ENCODE data around the gene KCNIP3.

Gene KCNIP3

DNA sequence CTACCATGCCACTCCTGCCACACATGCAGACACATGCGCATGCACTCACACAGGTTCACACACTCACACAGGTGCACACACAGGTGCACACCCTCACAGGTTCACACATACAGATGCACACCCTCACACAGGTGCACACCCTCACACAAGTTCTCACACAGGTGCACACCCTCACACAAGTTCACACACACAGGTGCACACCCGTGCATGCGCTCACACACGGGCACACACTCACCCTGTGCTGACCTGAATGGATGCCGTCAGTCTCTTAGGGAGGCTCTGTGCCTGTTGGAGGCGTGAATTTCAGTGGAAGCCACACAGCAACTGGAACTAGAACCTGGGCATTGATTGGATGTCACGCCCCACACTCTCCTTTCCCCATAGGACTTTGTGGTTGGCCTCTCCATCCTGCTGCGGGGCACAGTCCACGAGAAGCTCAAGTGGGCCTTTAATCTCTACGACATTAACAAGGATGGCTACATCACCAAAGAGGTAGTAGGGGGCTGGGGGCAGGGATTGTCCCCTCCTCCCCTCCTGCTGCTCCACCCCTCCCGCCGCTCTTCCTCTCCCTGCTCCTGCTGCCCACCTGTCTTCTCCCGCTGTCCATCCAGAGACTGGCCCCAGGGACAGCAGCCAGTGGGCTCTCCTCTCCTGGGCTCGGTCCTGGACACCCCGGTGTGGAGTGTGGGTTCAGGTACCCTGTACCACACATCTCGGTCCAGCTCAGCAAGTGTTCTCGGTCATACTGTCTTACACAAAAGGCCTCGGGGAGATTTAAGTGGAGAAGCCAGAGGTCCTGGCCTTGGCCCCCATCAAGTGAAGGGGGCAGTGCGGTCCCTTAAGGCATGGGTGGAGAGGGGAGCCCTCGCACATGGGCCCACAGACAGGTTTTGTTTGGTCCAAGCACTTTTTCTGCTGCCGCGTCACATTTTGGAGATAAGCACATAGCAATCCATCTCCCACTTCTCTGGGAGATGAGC lies 84.4 kb downstream of the KCNIP3 start:
- no peak for DNase-seq (ENCODE audit: low read depth)
- no peak for TF ChIP-seq CTCF (IDR thresholded peaks at IDR 0.05; ENCODE audit: low read length, missing control alignments)
- H3K4me3 ChIP-seq (replicated peaks; ENCODE audit: low read depth, low read length): no peak overlapping the region

DNA sequence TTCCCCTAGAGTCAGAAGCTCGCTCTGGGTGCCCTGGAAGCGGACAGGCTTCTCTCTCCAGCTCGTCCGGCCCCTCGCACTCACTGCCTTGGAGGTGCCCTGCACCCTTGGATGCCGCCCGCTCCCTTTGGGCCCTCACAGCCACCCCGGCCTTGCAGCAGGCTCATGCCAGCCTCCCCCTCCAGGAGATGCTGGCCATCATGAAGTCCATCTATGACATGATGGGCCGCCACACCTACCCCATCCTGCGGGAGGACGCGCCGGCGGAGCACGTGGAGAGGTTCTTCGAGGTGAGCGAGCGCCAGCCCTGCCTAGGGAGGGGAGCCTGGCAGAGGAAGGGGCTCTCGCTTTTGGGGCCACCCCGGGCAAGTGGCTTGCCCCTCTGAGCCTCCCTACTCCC lies 85.0 kb downstream of the KCNIP3 start:
- no peak overlapping the region for H3K4me3 ChIP-seq (replicated peaks; ENCODE audit: low read depth, low read length)
- TF ChIP-seq CTCF (IDR thresholded peaks at IDR 0.05; ENCODE audit: low read length, missing control alignments): no peak
- no peak for DNase-seq (ENCODE audit: low read depth)

- no peak for TF ChIP-seq CTCF (IDR thresholded peaks at IDR 0.05; ENCODE audit: low read length, missing control alignments)
- H3K4me3 ChIP-seq (replicated peaks; ENCODE audit: low read depth, low read length): no peak overlapping the region
- DNase-seq (ENCODE audit: low read depth): no peak
Observed at GRCh38 chr2:95382686-95383634, 85.8 kb downstream of the KCNIP3 start.

DNA sequence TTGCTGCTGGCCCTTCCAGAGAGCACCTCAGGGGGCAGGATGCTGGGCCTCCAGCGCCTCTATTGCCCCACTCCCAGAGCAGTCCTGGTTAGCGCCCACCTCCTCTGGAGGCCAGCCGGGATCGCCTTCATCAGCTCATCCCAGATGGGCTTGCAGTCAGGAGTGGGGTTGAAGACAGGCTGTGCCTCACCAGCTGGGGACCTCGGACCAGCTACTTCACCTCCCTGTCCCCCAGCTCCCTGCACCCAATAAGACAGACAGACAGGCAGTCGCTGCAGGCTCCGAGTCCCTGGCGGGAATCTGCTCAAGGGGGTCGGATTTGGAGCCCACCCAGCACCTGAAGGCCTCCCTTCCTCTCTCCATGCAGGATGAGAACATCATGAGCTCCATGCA lies 86.5 kb downstream of the KCNIP3 start:
- no peak for TF ChIP-seq CTCF (IDR thresholded peaks at IDR 0.05; ENCODE audit: low read length, missing control alignments)
- DNase-seq (ENCODE audit: low read depth): no peak
- H3K4me3 ChIP-seq (replicated peaks; ENCODE audit: low read depth, low read length): no peak overlapping the region

- TF ChIP-seq CTCF (IDR thresholded peaks at IDR 0.05; ENCODE audit: low read length, missing control alignments): no peak
- no peak for DNase-seq (ENCODE audit: low read depth)
- no peak overlapping the region for H3K4me3 ChIP-seq (replicated peaks; ENCODE audit: low read depth, low read length)
Observed at GRCh38 chr2:95384854-95385569, 87.9 kb downstream of the KCNIP3 start.

DNA sequence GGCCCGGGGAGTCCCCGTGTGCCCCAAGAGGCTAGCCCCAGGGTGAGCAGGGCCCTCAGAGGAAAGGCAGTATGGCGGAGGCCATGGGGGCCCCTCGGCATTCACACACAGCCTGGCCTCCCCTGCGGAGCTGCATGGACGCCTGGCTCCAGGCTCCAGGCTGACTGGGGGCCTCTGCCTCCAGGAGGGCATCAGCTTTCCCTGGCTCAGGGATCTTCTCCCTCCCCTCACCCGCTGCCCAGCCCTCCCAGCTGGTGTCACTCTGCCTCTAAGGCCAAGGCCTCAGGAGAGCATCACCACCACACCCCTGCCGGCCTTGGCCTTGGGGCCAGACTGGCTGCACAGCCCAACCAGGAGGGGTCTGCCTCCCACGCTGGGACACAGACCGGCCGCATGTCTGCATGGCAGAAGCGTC lies 88.4 kb downstream of the KCNIP3 start:
- no peak for DNase-seq (ENCODE audit: low read depth)
- TF ChIP-seq CTCF (IDR thresholded peaks at IDR 0.05; ENCODE audit: low read length, missing control alignments): no peak
- H3K4me3 ChIP-seq (replicated peaks; ENCODE audit: low read depth, low read length): no peak overlapping the region
